ENCODE results near the gene KCTD2. TPM values are rescaled to one million over a fixed set of nuclear protein-coding genes. Genes with fewer than 3 reads are reported as not detected.
A peak's percentile ranks its signal among the peaks of the same experiment; 100 is the strongest.

KCTD2 gene
- total and polyA plus RNA-seq, 9 of the 15 experiments (the other 6 are each of a cell fraction or from before 2014, with no cell fraction given), result 1.7 to 32.9 (median 15.8) TPM

DNA sequence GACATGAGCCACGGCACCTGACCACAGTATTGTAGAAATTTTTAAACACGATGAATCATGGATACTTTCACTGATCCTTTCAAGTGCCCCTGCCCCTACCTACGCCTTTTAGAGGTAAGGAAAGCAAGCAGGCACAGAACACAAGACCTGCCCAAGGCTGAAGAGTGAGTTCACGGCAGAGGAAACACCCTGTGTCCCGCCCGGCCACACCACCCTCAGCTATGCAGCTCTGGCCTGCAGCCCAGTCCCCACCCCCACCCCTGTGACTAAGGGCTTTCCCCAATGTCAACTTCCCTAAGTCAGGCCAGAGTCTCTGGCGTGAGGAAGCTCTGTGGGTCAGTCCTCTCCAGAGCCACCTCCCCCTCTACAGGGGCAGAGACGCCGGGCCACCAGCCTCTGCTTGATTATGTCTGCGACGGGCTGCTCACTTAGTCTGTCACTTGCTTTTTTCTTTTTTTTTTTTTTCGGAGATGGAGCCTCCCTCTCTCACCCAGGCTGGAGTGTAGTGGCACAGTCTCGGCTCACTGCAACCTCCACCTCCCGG is 49.1 kb downstream of the KCTD2 start (continued):
- TF ChIP-seq STAT5A (IDR thresholded peaks at IDR 0.05; ENCODE audit: borderline replicate concordance, low read length) (peak; percentile 53), MXD1 (CRISPR knock-in tag; IDR thresholded peaks at IDR 0.05; ENCODE audit: borderline replicate concordance, poor library complexity, severe bottlenecking) (no peak), PHTF2 (CRISPR knock-in tag; IDR thresholded peaks at IDR 0.05) (no peak), CHCHD3 (CRISPR knock-in tag; IDR thresholded peaks at IDR 0.05) (no peak), ZNF583 (CRISPR knock-in tag; IDR thresholded peaks at IDR 0.05) (no peak; the same call in 1 of the 2 replicates), MTA3 (IDR thresholded peaks at IDR 0.05; ENCODE audit: borderline replicate concordance) (peak; percentile 86), PKNOX1 (IDR thresholded peaks at IDR 0.05) (no peak), ZFPM2 (CRISPR knock-in tag; IDR thresholded peaks at IDR 0.05) (no peak), ILK (tag; IDR thresholded peaks at IDR 0.05; ENCODE audit: borderline replicate concordance, low read depth) (no peak), THRAP3 (IDR thresholded peaks at IDR 0.05; ENCODE audit: borderline replicate concordance) (no peak), DIDO1 (tag; IDR thresholded peaks at IDR 0.05; ENCODE audit: low read depth) (no peak), ZNF395 (CRISPR knock-in tag; IDR thresholded peaks at IDR 0.05) (no peak; the same call in 1 of the 2 replicates), RBFOX2 (IDR thresholded peaks at IDR 0.05; ENCODE audit: low read depth, low read length) (peak; percentile 68), TAL1 (IDR thresholded peaks at IDR 0.05) (no peak), NFATC3 (IDR thresholded peaks at IDR 0.05) (no peak), MYBL2 (IDR thresholded peaks at IDR 0.05; ENCODE audit: low read depth) (no peak), MYBL2 (CRISPR knock-in tag; IDR thresholded peaks at IDR 0.05; ENCODE audit: borderline replicate concordance) (no peak), ZBTB17 (CRISPR knock-in tag; IDR thresholded peaks at IDR 0.05) (peak; percentile 60; the same call in 1 of the 2 replicates)
- TF ChIP-seq, protein P1, sequence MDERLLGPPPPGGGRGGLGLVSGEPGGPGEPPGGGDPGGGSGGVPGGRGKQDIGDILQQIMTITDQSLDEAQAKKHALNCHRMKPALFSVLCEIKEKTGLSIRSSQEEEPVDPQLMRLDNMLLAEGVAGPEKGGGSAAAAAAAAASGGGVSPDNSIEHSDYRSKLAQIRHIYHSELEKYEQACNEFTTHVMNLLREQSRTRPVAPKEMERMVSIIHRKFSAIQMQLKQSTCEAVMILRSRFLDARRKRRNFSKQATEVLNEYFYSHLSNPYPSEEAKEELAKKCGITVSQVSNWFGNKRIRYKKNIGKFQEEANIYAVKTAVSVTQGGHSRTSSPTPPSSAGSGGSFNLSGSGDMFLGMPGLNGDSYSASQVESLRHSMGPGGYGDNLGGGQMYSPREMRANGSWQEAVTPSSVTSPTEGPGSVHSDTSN (CRISPR knock-in tag; IDR thresholded peaks at IDR 0.05; ENCODE audit: low read depth), result no peak
- TF ChIP-seq, protein P1 (tag; conservative IDR thresholded peaks at IDR 0.05; ENCODE audit: low read depth), result no peak
- TF ChIP-seq, protein P2, sequence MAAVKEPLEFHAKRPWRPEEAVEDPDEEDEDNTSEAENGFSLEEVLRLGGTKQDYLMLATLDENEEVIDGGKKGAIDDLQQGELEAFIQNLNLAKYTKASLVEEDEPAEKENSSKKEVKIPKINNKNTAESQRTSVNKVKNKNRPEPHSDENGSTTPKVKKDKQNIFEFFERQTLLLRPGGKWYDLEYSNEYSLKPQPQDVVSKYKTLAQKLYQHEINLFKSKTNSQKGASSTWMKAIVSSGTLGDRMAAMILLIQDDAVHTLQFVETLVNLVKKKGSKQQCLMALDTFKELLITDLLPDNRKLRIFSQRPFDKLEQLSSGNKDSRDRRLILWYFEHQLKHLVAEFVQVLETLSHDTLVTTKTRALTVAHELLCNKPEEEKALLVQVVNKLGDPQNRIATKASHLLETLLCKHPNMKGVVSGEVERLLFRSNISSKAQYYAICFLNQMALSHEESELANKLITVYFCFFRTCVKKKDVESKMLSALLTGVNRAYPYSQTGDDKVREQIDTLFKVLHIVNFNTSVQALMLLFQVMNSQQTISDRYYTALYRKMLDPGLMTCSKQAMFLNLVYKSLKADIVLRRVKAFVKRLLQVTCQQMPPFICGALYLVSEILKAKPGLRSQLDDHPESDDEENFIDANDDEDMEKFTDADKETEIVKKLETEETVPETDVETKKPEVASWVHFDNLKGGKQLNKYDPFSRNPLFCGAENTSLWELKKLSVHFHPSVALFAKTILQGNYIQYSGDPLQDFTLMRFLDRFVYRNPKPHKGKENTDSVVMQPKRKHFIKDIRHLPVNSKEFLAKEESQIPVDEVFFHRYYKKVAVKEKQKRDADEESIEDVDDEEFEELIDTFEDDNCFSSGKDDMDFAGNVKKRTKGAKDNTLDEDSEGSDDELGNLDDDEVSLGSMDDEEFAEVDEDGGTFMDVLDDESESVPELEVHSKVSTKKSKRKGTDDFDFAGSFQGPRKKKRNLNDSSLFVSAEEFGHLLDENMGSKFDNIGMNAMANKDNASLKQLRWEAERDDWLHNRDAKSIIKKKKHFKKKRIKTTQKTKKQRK (IDR thresholded peaks at IDR 0.05; ENCODE audit: borderline replicate concordance, low read depth, low read length), result no peak
